CD4-positive, alpha-beta T cell treated with Interleukin-15 for 1 hour (primary cell): Measurements from ENCODE around the gene CRACR2A.

ENCODE experiments used
- DNase-seq: peaks from one replicate; pipeline ENCODE4 v3.0.0-alpha.2; 2020

CRACR2A gene

DNA sequence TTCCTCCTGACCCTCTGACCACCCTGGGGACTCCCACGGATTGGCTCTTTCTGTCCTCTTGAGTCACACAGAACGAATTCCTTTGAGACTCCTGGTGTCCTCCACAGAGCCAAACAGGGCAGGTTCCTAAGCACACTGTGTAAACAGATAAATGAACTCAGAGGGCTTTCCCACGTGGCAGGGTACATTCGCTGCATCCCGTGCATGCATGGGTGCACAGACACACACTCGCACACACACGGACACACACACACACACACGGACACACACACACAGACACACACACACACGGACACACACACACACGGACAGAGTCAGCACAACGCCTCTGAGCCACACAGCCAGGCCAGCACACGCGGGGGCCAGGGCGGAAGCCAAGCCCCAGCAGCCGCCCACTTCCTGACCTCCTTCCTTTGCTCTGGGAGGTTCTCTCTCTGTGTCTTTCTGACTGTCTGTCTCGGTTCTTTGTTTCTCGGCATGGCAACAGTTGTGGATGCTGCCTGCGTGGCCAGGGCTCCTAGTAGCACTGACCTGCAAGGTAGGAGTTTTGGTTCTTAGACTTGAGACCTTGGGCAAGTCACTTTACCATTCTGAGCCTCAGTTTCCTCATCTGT is 706 bp downstream of the CRACR2A start:
- peak; percentile 74 for DNase-seq

DNA sequence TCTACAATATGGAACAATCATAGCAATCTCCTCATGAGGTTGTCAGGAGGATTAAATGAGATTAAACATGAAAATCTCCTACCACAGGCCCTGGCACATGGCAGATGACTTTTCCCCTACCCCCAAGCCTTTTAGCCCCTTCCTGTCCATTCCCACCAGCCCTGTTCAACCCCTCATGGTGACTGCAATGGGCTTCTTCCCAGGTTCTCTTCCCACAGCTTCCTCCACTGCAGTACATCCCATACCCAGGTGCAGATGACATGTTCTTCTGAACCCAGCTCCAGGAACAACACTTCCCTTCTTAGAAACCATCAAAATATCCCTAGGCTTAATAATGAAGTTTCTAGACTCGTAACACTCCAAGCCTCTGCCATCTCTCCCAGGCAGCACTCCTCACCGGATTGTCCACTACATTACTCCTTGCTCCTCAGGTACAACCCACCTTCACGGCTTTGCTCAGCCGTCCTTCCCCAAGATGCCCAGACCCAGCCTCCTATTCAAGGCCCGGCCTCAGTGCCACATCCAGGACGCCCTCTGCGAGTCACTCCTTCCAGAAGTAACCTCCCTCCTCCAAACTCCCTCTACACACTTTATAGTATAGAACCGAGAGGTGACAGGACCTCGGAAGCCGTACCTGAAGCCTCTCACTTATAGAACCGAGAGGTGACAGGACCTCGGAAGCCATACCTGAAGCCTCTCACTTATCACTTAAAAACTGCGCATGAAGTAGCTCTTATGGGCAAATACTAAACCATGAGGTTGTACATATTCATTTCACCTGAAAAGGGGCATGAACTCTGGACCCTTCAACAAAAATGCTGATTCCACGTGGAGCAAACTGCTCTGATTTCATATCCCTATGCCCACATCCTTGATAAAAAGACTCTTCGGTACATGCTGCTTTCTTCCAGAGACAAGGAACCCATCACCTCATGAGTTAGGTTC is 1.5 kb downstream of the CRACR2A start:
- DNase-seq: no peak

DNA sequence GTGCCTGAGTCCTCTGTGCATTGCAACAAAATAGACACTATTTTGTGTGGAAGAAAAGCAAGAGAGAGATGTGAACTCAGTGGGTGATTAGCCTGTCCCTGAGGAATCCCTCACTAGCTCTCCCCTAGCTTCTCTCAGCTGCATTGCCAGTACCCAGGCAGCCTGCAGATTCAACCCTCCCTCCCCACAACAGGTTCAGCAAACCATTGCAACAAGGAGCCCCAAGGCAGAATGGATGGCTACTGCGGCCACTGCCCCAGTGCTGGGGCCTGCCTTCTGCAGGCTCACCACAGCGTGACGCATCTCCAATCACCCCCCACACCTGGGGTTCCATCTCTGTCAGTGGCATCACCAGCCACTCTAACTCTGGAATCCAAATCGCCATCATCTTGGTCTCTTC is 2.3 kb downstream of the CRACR2A start:
- DNase-seq: no peak

DNA sequence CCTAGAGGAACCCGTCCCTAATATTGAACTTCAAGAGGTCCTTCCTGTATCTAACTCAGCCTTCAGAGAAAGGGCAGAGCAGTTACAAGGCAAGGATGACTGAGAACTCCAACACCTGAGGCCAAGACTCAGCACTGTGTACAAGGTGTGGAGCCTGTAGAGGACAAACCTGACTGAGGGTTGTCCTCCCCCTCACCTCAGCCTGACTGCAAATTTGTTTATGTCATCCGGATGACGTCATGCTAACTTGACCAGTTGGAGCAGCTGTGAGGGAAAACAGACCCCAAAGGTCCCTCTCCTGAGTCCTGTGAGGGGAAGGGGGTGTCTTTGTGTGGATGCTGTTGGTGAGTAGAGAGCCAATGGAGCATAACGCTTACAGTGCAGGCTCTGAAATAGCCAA is 4.3 kb downstream of the CRACR2A start:
- DNase-seq: no peak

DNA sequence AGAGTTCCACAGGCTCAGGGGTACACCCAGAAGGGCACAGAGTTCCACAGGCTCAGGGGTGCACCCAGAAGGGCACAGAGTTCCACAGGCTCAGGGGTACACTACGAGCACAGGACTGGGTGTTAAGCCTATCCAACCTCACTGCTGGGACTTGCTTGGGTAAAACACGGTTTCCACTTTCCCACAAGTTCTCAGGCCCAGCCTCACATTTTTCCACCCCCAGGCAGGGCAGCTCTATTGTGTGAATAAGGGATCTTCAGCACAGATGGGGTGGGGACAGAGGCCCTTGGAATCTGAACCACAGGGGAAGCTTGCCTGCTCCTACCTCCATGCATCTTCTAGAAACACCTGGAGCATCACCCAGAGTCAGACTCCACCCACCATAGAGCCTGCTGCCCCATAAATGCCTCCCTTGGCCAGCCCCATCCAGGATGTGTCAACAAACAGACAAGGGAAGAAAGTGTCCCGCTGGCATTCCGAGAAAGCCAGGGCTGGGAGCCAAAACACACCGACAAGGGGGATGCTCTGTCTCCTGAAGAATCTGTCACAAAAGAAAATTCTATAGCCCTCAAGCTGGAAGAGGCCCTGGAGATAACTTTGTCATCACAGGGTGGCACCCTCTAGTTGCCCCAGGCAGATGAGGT is 4.8 kb downstream of the CRACR2A start:
- no peak for DNase-seq

DNA sequence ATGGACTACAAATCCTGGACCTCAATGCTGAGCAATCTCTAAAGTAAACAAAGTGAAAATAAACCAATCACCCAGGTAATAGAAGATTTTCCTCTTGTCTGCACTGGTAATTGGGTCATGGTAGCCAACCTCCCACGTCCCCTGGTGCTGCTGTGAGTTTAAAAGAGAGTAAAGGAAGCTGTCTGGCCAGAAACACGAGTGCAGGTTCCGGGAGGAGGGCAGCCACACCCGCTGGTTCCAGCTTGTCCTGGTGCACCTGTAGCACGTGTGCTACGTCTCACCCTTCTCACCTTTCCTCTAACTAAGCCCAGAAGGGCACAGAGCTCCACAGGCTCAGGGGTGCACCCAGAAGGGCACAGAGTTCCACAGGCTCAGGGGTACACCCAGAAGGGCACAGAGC is 5.4 kb downstream of the CRACR2A start:
- DNase-seq: no peak

DNA sequence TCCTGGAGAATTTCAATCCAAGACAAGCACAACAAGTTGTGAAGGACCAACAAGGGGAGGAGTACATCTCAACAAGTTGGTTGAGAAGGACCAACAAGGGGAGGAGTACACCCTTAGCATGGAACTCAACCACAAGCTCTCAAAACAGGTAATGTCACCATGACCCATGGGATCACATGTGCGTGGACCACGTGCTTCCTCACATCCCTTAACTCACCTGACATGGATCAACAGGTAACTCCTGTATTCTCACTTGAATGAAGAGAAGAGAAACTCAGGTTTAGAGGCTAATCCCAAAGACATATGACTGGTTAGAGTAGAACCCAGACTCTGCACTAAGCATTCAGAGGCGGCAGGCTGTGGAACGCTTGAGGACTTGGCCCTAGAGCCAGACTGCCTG is 6.2 kb downstream of the CRACR2A start:
- no peak for DNase-seq

DNA sequence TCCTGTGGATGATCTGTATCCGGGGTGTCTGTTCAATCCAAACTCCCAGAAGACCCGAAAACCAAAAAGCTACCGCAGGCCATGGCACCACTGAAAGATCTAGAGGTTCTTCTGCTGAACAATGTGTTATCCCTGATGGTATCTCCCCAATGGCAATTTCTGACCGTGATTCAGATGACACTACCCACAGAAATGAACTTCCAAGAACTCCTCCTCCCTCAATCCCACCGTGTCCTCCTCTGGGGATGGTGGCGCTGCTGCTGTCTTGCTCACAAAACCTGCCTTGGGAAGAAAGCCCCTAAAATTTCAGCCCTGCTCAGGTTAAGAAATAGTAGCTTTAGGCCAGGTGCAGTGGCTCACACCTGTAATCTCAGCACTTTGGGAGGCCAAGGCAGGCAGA is 7.8 kb downstream of the CRACR2A start:
- no peak for DNase-seq

DNA sequence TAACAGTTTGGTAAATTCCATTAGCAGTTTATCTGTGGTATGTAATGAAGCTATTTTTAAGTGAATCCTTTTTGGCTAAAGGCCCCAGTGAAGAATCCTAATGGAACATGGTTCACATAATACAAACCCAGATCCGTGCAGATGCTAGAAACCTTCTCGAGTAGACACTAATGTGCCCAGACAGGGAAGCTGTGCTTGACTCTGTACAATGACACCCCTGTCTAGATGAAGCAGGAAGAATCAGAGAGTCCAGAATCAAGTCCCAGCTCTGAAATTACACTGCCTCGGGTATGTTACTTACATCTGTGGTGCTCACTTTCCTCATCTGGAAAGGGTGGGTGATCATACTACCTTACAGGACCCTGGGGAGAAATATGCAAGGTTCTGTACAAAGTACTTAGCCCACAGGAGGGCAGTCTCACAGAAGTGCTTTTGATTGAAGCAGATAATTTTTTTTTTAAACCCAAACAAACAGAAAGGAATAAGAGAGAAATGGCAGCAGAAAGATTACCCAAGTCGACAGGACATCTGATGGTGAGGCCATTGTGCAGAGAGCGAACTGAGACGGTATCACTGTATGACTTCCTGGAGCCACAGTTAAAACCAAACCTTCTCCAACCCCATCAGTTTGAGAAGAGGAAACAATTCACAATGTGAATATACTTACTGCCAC is 8.5 kb downstream of the CRACR2A start:
- no peak for DNase-seq

DNA sequence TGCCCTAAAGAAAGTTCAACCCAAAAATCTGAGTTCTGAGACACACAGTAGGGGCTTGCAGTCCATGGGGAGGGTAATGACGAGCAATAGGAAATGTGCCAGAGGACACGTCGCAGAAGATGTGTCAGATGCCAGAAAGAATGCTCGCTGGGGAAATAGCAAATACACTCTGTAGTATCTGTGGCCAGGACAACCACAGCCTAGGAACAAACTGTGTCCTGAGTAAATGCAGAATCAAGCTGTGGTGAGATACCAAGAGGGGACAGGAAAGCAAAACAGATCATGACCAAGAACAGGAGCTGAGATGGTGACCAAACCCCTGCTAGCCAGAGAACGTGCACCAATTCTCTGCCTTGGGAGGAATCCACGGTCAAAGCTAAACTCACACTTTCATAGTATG is 9.1 kb downstream of the CRACR2A start:
- no peak for DNase-seq

DNA sequence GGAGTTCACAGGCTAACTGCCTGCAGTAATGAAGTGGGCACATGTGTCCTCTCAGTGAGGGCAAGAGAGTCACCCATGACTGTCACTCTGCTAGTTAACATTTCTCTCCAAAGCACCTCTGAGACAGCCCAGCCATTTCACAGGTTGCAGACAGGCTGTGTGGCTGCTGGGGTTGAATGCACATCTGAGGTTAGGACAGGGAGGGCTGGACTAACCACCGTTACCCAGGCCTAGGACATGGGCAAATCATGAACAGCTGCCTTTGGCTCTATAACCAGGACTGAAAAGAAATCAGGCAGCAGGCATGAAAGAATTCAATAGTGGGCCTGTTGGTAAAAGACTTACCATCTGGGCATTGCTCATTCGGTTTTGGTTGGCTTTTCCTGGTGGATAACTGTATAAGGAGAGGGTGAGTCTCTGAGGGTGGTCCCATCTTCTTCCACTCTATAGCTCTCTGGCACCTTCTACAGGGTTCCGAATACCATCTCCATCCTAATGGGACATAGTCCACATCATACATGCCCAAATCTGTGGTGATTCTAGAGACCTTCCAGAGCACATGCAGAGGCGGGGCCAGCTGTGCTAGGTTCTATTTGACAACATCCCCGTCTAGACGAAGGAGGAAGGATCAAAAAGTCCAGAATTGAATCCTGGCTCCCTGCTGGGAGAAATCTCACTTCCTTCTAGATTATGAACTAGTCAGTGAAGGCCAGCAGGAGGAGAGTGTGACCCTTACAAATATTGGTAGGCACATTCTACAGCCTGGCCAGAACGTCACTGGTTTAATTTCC is 10.8 kb downstream of the CRACR2A start:
- no peak for DNase-seq

DNA sequence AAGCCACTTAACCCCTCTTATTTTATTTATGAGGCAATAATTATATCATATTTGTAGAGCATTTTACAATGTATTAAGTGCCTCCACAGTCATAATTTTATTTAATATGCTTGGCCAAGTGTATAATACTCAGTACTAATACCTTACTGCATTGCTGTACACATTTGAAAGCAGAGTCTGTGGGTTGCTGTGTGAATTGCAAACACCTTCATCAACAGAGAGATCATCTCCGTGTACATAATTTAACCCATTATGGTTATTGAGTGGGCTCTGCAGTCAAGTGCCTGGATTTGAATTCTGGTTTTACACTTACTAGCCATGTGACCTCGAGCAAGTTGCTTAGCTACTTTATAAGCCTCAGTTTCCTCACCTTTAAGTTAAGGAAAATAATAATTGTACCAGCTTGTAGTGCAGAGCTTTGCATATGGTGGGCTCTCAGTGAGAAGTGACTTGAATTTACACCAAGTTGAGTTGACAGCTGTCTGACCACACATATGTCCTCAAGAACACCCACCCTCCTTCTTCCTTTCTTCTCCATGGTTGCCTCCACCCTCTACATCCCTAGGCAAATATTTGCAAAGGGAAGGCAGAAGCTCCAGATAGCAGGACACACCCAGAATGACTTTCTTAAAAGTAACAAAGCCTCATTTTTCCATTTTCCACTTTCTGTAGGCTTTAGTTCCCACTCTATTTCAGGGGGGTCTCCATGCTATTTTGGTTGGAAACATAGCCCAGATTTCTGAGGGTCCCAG is 12.3 kb downstream of the CRACR2A start:
- no peak for DNase-seq

DNA sequence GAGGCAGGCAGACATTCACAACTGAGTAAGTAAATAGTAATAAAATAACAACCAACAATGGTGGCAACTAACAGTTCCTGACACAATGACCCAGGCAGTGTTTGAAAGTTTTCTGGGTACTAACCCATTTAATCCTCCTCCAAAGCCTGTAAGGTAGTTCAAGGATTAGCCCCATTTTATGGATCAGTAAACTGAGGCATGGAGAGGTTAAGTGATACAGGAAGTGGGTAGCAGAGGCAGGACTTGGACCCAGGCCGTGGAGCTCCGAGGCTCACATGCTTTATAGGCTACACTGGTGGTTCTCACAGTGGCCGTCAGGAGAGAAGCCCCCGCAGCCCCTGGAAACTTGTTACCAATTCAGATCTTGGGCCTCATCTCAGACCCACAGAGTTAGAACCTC is 17.5 kb downstream of the CRACR2A start:
- no peak for DNase-seq

DNA sequence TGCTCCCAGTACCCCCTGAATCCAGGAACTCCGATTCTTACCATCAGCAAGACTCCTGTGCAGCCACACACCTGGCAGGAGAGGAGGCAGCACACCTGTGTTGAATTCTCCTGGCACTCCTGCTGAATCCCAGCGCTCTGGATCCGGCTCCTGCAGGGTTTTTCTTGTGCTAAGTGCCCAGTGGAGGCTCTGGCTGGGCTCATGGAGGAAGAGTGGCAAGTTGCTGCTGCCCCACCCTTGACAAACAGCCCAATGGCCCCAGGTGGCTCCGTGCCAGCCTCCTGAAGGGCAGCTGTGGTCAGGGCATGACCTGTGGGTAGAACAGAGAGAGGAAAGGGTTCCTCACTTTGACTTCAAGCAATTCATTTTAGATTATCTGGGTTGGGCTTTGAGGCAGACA is 20.0 kb downstream of the CRACR2A start:
- no peak for DNase-seq

DNA sequence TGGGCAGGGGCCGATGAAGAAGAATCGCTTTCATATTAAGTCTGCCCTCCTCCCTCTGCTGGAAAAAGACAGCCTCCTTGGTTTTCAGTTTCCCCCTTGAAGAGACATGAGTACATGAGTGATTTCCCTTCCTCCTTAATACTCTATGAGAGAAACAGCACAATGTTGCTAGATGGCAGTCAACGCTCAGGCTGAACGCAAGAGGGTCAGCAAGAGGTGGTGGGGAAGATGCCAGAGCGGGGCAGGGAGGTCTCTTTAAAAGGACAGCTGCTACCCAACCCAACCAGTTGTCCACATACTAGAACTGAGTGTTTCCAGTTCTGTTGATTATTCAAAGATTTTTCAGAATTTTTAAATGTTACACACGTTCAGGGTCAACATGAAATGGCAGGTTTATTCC is 22.8 kb downstream of the CRACR2A start:
- DNase-seq: no peak

DNA sequence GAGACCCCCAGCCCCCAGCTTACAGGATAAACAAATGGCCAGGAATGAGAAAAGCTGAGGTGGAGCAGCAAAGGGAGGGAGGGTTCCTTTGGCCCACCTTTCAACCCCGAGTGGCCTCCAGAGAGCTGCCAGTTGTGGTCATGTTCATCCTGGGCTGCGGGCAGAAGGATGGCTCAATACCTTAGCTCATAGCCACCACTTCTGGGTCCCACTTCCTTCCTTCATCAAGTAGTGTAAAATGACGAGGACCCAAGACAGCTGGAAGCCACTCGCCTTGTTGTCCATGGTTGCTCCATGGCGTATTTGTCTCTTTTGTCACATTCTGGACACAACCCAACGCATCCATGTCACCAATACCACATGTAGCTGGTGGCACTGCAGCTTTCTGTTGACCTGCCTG is 24.2 kb downstream of the CRACR2A start:
- DNase-seq: peak; percentile 60

DNA sequence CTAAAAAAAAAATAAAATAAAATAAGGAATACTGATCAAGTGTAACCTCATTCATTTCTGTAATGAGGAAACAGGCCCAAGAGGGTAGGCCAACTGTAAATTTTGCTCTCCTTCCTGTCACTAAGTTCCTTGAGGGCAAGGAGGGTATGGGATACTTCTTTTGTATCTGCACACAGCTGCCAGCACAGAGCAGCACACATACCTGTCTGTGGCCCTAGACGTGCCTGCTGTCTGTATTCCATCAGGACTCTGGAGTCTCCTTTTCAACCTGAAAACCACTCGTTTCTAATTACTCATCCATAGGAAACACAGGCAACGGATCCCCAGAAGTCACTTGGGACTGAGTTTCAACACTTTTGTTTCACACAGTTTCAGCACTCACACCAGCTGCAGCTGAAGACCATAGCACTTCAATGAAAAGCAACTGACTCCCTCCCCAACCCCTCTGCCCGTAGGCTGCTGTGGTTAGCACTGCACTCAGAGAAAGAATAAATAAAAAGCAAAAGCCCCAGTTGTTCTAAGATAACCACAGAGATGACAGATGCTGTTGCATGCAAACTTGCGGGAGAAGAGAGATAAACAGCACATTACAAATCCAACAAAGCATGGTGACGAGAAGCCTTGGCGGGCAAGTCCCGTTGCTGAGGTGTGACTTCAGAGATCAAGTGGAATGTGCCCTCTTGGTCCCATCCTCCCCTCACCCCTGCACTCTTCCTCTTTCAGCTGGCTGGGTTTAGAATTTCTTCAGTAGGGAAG is 24.9 kb downstream of the CRACR2A start:
- DNase-seq: peak; percentile 51

DNA sequence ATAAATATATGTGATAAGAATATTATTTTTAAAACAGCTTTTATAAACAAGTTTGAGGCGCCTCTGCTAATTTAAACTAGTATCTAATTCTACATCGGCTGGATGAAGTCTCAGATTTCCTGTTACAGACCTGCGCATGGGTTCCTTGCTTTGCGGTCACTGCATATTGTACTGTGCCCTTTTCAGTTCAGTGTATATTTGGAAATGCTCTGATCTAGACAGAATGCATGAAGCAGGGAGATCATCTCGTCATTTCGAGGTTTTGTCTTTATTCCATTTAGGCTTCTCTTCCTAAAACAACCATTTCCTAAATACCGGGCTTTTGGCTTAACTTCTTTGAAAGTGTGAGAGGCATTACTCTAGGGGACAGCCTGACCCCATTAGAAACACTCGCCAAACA is 25.6 kb downstream of the CRACR2A start:
- no peak for DNase-seq

DNA sequence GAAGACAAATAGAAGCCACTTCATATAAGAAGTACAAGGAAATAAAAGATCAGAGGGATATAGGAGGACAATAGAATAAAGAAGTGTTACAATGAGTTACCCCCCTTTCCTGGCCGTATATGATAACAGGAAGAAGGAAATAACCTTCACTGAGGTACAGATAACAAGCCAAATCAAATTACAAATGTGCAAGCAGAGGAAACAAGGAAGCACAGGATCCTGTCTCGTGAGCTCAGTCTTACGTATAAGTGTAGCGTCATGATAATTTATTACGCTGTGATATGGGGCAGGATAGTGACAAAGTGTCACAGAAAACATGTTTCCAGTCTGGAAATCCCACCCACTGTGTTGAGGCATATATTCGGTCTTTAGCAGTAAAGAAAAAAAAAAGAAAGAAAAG is 26.5 kb downstream of the CRACR2A start:
- DNase-seq: no peak

DNA sequence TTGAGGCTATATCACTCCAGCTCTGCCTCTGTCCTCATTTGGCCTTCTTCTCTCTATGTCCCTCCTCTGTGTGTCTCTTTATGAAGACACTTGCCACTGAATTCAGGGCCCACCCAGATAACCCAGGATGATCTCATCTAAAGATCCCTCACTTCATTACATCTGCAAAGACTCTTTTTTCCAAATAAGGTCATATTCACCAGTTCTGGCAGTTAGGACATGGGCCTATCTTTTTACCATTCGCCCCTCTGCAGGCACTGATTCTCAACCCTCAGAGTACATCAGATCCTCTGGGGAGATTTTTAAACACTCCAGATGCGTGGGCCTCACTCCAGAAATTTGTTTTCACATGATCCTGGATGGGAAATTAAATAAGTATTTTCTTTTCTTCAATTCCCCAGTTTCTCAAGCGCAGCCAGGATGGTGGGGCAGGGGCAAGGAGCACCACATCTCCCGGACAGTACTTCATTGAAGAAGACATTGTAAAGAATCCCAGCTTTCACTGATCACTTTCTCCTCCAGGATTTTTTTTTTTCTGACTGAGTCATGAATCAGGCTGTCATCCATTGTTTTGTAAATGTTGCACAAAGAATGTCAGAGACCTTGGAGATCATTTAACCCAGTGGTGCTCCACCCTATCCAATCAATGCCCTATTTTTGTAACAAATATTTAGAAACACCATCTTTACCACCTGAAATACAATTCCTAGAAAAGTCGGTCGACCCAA is 27.4 kb downstream of the CRACR2A start:
- no peak for DNase-seq
